Loucy (cell line): ENCODE measurements around the gene CSPG4.
"Not testable (repeated sequence)": the region's sequence is repeated elsewhere in the genome, so short reads cannot be mapped to it uniquely, and the experiment has no call there.

Experiments
- H2AFZ ChIP-seq: fragments of 200-600 bp; sonication (generic); 2 replicates; pipeline ENCODE4 v1.6.0; 2016; ENCODE audit warnings: antibody characterized with exemption, mild to moderate bottlenecking, low read length, moderate library complexity
- H3F3A ChIP-seq: fragments of 200-600 bp; 2 replicates; pipeline ENCODE4 v1.6.0; 2016; ENCODE audit warnings: antibody characterized with exemption, low read depth, mild to moderate bottlenecking
- H3K27me3 ChIP-seq: fragments of 200-600 bp; sonication (generic); 2 replicates; pipeline ENCODE4 v1.6.1; 2014; ENCODE audit warnings: low read length, mild to moderate bottlenecking; ENCODE audit not compliant: insufficient read depth, poor library complexity, severe bottlenecking
- H3K36me3 ChIP-seq: fragments of 200-600 bp; sonication (generic); 2 replicates; pipeline ENCODE4 v1.6.1; 2016; ENCODE audit warnings: low read length; ENCODE audit not compliant: insufficient read depth
- H3K4me1 ChIP-seq: fragments of 200-600 bp; sonication (generic); 2 replicates; pipeline ENCODE4 v1.5.1; 2014; ENCODE audit warnings: low read length, mild to moderate bottlenecking; ENCODE audit not compliant: insufficient read depth, poor library complexity, severe bottlenecking
- H3K4me2 ChIP-seq: fragments of 200-600 bp; sonication (generic); 2 replicates; pipeline ENCODE4 v1.6.0; 2014; ENCODE audit warnings: antibody characterized with exemption, low read length, low read depth, mild to moderate bottlenecking; ENCODE audit not compliant: poor library complexity, severe bottlenecking
- H3K4me3 ChIP-seq: fragments of 200-600 bp; sonication (generic); 2 replicates; pipeline ENCODE4 v1.5.1; 2014; ENCODE audit warnings: low read length, mild to moderate bottlenecking, mixed read lengths; ENCODE audit not compliant: poor library complexity, severe bottlenecking
- H3K79me2 ChIP-seq: fragments of 200-600 bp; sonication (generic); 2 replicates; pipeline ENCODE4 v1.6.1; 2014; ENCODE audit warnings: low read length; ENCODE audit not compliant: insufficient read depth
- H3K9ac ChIP-seq: fragments of 200-600 bp; sonication (generic); 2 replicates; pipeline ENCODE4 v1.6.0; 2014; ENCODE audit warnings: mild to moderate bottlenecking, low read depth, low read length, moderate library complexity; ENCODE audit not compliant: poor library complexity, severe bottlenecking
- H3K9me2 ChIP-seq: fragments of 200-600 bp; sonication (generic); replicated peaks from 2 replicates; pipeline ENCODE4 v1.6.1; 2016; ENCODE audit warnings: low read depth, low read length, mixed read lengths
- H3K9me3 ChIP-seq: fragments of 200-600 bp; sonication (generic); 2 replicates; pipeline ENCODE4 v1.6.1; 2014; ENCODE audit warnings: mild to moderate bottlenecking, antibody characterized with exemption, low read length, low read depth; ENCODE audit not compliant: insufficient read depth
- H4K20me1 ChIP-seq: fragments of 200-600 bp; sonication (generic); 2 replicates; pipeline ENCODE4 v1.6.0; 2014; ENCODE audit warnings: antibody characterized with exemption, low read length, mild to moderate bottlenecking; ENCODE audit not compliant: insufficient read depth, poor library complexity, severe bottlenecking
- CTCF ChIP-seq: fragments of 200-600 bp; sonication (generic); conservative IDR thresholded peaks from 2 replicates; pipeline ENCODE4 v1.5.1; 2014; ENCODE audit warnings: mild to moderate bottlenecking, antibody characterized with exemption, low read length
- EZH2phosphoT487 ChIP-seq: fragments of 200-600 bp; IDR thresholded peaks from 2 replicates; pipeline ENCODE4 v1.6.1; 2018; ENCODE audit warnings: antibody characterized with exemption, mild to moderate bottlenecking, moderate library complexity, borderline replicate concordance

The CSPG4 gene

GRCh38 chr15:75751116-75751875 lies 38.6 kb upstream of the CSPG4 start:
- Histone ChIP-seq H3K79me2 (no peaks in the 10 kb centered on the region), H2AFZ (no peak overlapping the region), H3K9me3 (no peaks in the 10 kb centered on the region), H3K9me2 (no peaks in the 10 kb centered on the region), H3K4me1 (peaks cover 2% of the 10 kb centered on the region), H3F3A (no peaks in the 10 kb centered on the region), H3K27me3 (no peaks in the 10 kb centered on the region), H4K20me1 (no peaks in the 10 kb centered on the region), H3K4me2 (no peak overlapping the region), H3K9ac (no peak overlapping the region), H3K4me3 (no peak overlapping the region), H3K36me3 (no peaks in the 10 kb centered on the region)
- TF ChIP-seq EZH2phosphoT487 (no peak), CTCF (no peak)

GRCh38 chr15:75750261-75751050 lies 37.8 kb upstream of the CSPG4 start:
- no peak overlapping the region for H3K4me2 ChIP-seq

GRCh38 chr15:75749820-75750219 lies 37.2 kb upstream of the CSPG4 start:
- Histone ChIP-seq H3K36me3 (no peaks in the 10 kb centered on the region), H3K4me1 (peaks cover 2% of the 10 kb centered on the region), H4K20me1 (no peaks in the 10 kb centered on the region), H3K27me3 (no peaks in the 10 kb centered on the region), H3K4me2 (no peak overlapping the region), H3K9ac (no peak overlapping the region), H2AFZ (no peak overlapping the region), H3K4me3 (no peak overlapping the region), H3K9me2 (no peaks in the 10 kb centered on the region), H3F3A (no peaks in the 10 kb centered on the region), H3K79me2 (no peaks in the 10 kb centered on the region), H3K9me3 (no peaks in the 10 kb centered on the region)
- TF ChIP-seq CTCF (no peak), EZH2phosphoT487 (no peak)

More at GRCh38 chr15:75750261-75751050, 37.8 kb upstream of the CSPG4 start:
- H3K79me2 ChIP-seq, result no peaks in the 10 kb centered on the region
- H2AFZ ChIP-seq, result no peak overlapping the region
- H4K20me1 ChIP-seq, result no peaks in the 10 kb centered on the region
- H3K4me3 ChIP-seq, result no peak overlapping the region
- H3K9me2 ChIP-seq, result no peaks in the 10 kb centered on the region
- no peaks in the 10 kb centered on the region for H3K36me3 ChIP-seq
- peaks cover 2% of the 10 kb centered on the region for H3K4me1 ChIP-seq
- H3K27me3 ChIP-seq, result no peaks in the 10 kb centered on the region
- H3K9me3 ChIP-seq, result no peaks in the 10 kb centered on the region
- no peak for TF ChIP-seq EZH2phosphoT487
- no peak for TF ChIP-seq CTCF
- no peaks in the 10 kb centered on the region for H3F3A ChIP-seq
- no peak overlapping the region for H3K9ac ChIP-seq

GRCh38 chr15:75748882-75749281 lies 36.2 kb upstream of the CSPG4 start:
- not testable (repeated sequence) for H3K4me1 ChIP-seq, H4K20me1 ChIP-seq, H3K36me3 ChIP-seq, H3K27me3 ChIP-seq, H3K4me3 ChIP-seq, H3F3A ChIP-seq, H3K4me2 ChIP-seq, H3K79me2 ChIP-seq, H3K9ac ChIP-seq, H3K9me3 ChIP-seq, H3K9me2 ChIP-seq, H2AFZ ChIP-seq

GRCh38 chr15:75747121-75747520 lies 34.5 kb upstream of the CSPG4 start:
- H3K9me2 ChIP-seq, H3K9ac ChIP-seq, H3K27me3 ChIP-seq, H4K20me1 ChIP-seq, H3K4me3 ChIP-seq, H3K9me3 ChIP-seq, H3F3A ChIP-seq, H3K4me1 ChIP-seq, H3K4me2 ChIP-seq, H3K79me2 ChIP-seq, H2AFZ ChIP-seq, H3K36me3 ChIP-seq: not testable (repeated sequence)
